PFSK-1 (cell line): Measurements from ENCODE around the gene VILL.

Source experiments
- FOXP2 ChIP-seq: optimal IDR thresholded peaks from 2 replicates; pipeline ENCODE3; 2011; ENCODE audit warnings: borderline replicate concordance, control low read depth, inconsistent platforms; ENCODE audit not compliant: insufficient read depth; ENCODE audit errors: extremely low read length, extremely low read depth
- POLR2AphosphoS5 ChIP-seq: IDR thresholded peaks from 2 replicates; pipeline ENCODE4 v1.6.1; 2012; ENCODE audit warnings: low read depth, mild to moderate bottlenecking, control low read depth, low read length, moderate library complexity
- SIN3A ChIP-seq: IDR thresholded peaks from 2 replicates; pipeline ENCODE4 v1.6.1; 2012; ENCODE audit warnings: mild to moderate bottlenecking, low read length, moderate library complexity, borderline replicate concordance; ENCODE audit not compliant: insufficient read depth
- TAF1 ChIP-seq: IDR thresholded peaks from 2 replicates; pipeline ENCODE4 v1.6.1; 2012; ENCODE audit warnings: low read length, control low read depth, borderline replicate concordance; ENCODE audit not compliant: insufficient read depth
- TF ChIP-seq, protein P1 (sequence below), 2 experiments: IDR thresholded peaks; 2 replicates each; pipeline versions ENCODE4 v1.6.1 to v1.8.0; 2011 to 2012; ENCODE audit warnings: low read depth in 2 of 2, low read length in 2 of 2, control low read depth in 1 of 2, inconsistent platforms in 1 of 2, mild to moderate bottlenecking in 1 of 2, moderate library complexity in 1 of 2; ENCODE audit not compliant: insufficient read depth in 1 of 2

The VILL gene

DNA sequence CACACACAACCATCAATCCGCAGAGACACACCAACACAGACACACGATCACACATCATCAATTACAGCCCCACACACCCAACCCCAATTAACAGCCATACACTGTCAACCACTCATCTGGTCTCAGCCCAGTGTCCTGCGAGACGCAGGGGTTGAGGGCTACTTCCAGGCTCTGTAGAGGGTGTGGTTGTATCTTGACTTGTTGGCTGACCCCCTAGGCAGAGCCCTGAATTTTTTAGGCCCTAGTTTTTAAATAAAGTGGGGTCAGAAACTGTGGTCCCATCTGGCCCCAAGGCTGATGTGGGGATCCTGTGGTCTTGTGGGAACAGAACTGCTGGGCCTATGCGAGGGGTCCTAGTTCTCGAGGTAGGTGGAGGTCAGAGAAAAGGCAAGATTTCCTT is 9.2 kb downstream of the VILL start:
- no peak for TF ChIP-seq POLR2AphosphoS5

DNA sequence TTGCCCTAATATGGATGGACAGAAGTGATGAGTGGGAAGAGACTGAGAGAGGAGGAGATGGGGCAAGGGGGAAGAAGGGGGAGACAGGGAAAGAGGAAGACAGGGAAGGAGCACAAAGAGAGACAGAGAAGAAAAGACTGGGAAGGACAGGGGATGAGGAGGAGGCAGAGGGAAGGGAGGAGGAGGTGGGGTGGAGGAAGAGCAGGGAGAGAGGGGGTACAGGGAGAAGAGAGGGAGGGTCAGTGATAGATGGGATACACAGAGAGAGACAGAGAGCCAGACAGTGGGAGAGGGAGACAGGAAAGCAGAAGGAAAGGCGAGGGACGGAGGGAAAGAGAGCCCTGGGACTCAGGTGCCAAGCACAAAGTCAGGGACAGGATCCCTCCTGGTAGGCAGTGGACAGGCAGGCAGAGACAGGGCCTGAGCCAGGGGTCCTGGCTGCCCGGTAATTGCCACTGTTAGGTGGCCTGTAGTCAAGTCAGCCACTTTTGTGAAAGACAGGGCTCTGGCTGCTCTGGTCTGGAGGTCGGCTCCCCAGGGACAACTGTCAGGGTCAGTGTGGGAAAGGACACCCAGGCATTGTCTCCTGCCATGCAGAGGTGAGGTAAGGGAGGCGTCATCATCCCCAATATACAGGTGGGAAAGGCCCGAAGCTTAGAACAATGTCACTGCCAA is 9.8 kb downstream of the VILL start:
- TF ChIP-seq, protein P1, sequence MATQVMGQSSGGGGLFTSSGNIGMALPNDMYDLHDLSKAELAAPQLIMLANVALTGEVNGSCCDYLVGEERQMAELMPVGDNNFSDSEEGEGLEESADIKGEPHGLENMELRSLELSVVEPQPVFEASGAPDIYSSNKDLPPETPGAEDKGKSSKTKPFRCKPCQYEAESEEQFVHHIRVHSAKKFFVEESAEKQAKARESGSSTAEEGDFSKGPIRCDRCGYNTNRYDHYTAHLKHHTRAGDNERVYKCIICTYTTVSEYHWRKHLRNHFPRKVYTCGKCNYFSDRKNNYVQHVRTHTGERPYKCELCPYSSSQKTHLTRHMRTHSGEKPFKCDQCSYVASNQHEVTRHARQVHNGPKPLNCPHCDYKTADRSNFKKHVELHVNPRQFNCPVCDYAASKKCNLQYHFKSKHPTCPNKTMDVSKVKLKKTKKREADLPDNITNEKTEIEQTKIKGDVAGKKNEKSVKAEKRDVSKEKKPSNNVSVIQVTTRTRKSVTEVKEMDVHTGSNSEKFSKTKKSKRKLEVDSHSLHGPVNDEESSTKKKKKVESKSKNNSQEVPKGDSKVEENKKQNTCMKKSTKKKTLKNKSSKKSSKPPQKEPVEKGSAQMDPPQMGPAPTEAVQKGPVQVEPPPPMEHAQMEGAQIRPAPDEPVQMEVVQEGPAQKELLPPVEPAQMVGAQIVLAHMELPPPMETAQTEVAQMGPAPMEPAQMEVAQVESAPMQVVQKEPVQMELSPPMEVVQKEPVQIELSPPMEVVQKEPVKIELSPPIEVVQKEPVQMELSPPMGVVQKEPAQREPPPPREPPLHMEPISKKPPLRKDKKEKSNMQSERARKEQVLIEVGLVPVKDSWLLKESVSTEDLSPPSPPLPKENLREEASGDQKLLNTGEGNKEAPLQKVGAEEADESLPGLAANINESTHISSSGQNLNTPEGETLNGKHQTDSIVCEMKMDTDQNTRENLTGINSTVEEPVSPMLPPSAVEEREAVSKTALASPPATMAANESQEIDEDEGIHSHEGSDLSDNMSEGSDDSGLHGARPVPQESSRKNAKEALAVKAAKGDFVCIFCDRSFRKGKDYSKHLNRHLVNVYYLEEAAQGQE (IDR thresholded peaks at IDR 0.05; ENCODE audit: insufficient read depth in 1 of 2, low read depth in 2 of 2, low read length in 2 of 2) = no peak
- TF ChIP-seq FOXP2 (no peak), POLR2AphosphoS5 (no peak), SIN3A (no peak), TAF1 (no peak)

DNA sequence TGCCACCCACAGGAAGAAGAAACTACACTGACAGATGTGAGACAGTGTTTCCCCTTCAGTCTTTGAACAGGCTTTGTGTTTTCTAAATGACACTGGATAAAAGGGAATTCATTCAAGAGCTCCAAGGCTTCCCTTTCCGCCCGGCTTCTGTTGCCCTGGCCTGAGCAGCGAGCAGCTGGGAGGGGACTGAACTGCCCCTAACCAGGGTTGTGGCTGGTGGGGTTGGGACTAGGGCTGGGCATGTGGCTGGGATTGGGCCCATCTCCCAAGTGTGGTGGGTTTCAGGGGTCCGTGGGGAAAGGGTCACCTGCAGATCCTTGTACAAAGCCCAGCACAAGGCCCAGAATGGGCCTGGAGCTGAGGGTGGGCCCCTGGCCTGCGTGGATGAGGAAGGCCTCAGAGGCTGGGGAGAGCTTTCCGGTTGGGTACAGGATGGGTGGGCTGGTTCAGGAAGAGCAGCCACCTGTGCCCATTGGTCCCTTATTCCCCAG is 10.4 kb downstream of the VILL start:
- TF ChIP-seq, protein P1 (IDR thresholded peaks at IDR 0.05; ENCODE audit: insufficient read depth in 1 of 2, low read depth in 2 of 2, low read length in 2 of 2) = no peak
- no peak for TF ChIP-seq FOXP2
- no peak for TF ChIP-seq POLR2AphosphoS5
- TF ChIP-seq TAF1 = no peak
- no peak for TF ChIP-seq SIN3A

DNA sequence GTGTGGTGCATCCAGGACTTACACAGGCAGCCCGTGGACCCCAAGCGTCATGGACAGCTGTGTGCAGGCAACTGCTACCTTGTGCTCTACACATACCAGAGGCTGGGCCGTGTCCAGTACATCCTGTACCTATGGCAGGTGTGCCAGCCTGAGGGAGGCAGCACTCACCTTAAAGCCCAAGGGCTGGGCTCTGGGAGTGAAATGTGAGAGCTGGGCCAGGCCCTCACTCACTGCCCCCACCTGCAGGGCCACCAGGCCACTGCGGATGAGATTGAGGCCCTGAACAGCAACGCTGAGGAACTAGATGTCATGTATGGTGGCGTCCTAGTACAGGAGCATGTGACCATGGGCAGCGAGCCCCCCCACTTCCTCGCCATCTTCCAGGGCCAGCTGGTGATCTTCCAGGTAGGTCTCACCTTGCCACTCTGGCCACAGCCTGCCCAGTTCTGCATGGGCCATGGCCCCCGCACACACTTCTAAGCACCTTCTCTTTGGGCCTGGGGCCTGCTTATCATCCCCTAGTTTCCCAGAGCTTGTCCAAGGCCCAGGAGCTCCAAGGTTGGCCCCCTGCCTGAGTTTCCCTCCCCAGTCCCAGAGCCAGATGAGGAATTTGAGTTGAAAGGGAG is 11.0 kb downstream of the VILL start:
- TF ChIP-seq SIN3A (no peak), TAF1 (no peak), FOXP2 (no peak), POLR2AphosphoS5 (no peak)
- TF ChIP-seq, protein P1 (IDR thresholded peaks at IDR 0.05; ENCODE audit: insufficient read depth in 1 of 2, low read depth in 2 of 2, low read length in 2 of 2) = no peak

DNA sequence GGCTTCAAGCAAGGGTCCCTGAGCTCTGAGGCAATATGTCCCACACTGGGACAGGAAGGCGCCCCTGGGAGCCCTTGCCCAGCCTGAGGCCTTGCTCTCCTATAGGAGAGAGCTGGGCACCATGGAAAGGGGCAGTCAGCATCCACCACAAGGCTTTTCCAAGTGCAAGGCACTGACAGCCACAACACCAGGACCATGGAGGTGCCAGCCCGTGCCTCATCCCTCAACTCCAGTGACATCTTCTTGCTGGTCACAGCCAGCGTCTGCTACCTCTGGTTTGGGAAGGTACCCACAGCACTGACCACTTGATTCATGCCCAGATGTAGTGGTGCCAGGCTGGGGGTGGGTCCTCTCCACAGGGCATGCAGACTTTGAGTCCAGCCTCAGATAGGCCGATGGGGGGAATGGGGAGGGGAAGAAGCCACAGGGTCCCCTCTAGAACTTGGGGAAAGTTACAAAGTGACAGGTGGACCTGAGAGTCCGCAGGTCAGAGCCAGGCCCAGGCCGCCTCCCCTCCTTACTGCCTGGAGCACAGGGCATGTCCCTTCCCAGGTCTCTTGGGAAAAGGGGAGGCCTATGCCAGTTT is 11.8 kb downstream of the VILL start:
- TF ChIP-seq, protein P1 (IDR thresholded peaks at IDR 0.05; ENCODE audit: insufficient read depth in 1 of 2, low read depth in 2 of 2, low read length in 2 of 2) = no peak
- no peak for TF ChIP-seq FOXP2
- no peak for TF ChIP-seq TAF1
- no peak for TF ChIP-seq POLR2AphosphoS5
- TF ChIP-seq SIN3A = no peak
